Right ventricle myocardium inferior (tissue), 1 donor: ENCODE measurements around the gene BEND6. TPM values are rescaled to one million over a fixed set of nuclear protein-coding genes. Genes with fewer than 3 reads are reported as not detected.

Experiments used
- ATAC-seq: fragments of 200-7000 bp; cut with Tn5 transposase; one replicate; pipeline ENCODE4 v1.9.1; 2020; ENCODE audit warnings: mild to moderate bottlenecking, moderate library complexity
- DNase-seq: peaks from one replicate; pipeline ENCODE4 v3.0.0; 2021; ENCODE audit errors: missing footprints
- intact Hi-C: fragments of 100-400 bp; cut with DNase I; formaldehyde crosslinking; loops from one replicate; pipeline ENCODE4 v1.11.0; 2022
- total RNA-seq: library from RNA; stranded (reverse); fragmentation: NEBNext Ultra II Directional; extraction: Animal tissue kit (Norgen Biotek cat#: 25700); gene quantifications from one replicate; pipeline ENCODE4 v1.2.1, GENCODE V29; 2021
- donor health status: DM: no; HTN: yes; CAD: no; lungs with severe emphysema.

The BEND6 gene
- total RNA-seq, 1 donor from 2014 or later = 0.30 TPM

DNA sequence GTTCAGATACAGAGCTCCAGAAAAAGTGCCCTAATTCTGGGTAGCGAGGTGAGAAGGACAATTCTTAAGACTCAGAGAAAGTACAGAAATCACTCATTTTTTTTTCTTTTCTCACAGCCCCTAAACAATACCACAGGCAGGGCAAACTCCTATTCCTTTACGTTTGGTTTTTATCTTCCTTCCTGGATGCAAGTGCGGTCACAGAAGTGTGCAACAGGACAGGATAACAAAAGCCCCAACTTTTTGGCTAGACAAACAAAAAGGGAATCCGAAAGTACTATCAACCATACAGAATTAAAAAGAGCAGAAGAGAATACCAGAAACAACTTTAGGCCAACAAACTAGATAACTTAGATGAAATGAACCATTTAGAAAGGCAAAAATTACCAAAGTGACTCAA, 18.4 kb upstream of the BEND6 start:
- no peak for ATAC-seq
- intact Hi-C loops = no loop called here

DNA sequence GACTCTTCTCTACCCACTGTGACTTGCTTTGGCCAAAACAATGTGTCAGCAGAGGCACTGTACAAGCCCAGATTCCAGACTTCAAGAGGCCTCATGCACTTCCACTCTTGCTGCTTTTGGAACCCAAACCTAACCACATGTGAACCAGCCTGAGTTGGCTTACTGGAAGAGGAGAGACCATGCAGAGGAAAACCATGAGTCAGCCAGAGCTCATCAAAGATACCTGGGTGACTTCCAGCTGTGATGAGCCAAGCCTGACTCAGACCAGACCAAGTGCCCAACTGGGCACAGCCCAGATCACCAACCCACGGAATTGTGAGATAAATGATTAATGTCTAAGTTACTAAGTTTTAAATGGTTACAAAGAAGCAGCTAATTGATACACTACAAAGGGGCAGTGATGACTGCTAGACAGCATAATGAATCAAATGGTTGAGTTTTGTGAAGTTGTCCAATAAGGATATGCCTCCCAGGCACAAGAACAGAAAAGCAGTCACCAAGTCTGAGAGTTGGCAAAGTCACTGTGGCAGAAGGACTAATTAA, 16.2 kb upstream of the BEND6 start:
- DNase-seq (no peak), ATAC-seq (no peak)
- intact Hi-C loops = no loop called here

More for the DNA sequence above, 18.4 kb upstream of the BEND6 start:
- no peak for DNase-seq

DNA sequence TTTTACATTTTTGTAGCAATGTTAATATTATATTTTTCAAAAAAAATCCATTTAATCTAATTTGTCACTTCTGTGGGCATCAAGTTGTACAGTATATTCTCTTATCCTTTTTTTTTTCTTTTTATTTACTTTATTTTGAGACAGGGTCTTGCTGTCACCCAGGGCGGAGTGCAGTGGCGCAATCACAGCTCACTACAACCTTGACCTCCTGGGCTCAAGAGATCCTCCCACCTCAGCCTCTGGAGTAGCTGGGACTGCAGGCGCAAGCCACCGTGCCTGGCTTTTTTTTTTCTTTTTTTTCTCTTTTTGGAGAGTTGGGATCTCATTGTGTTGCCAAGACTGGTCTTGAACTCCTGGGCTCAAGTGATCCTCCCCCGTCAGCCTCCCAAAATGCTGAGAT, 14.4 kb upstream of the BEND6 start:
- no peak for ATAC-seq
- no peak for DNase-seq
- intact Hi-C loops = no loop called here

DNA sequence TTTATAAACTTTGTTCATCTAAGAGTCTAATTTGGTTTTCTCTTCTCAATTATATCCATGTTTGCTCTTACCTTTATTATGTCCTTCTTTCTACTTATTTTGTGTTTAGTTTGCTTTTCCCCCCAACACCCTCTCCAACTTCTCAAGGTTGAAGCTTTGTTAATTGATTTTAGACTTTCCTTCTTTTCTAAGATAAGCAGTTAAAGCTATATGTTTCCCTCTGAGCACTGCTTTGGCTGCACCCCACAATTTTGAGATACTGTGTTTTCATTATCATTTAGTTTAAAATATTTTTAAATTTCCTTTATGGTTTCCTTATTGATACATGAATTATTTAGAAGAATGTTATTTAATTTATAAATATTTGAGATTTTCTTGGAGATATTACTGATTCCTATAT, 13.9 kb upstream of the BEND6 start:
- no peak for ATAC-seq

DNA sequence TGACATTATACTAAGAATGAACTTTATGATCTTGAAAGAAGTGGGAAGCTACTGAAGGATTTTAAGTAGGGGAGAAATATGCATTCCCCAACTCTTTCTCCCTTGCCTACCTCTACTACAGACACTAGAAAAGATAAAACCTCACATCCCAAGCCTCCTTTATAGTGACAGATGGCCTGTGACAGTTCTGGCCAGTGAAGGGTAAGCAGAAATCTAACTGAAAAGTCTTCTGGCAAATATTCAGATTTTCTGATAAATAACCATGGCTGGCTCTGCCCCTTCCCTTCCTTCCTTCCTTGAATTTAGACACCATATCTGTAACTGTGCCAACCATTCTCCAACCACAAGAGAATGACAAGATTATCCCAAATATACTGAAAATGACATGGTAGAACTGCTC, 10.2 kb upstream of the BEND6 start:
- DNase-seq (no peak), ATAC-seq (no peak)
- intact Hi-C loops = no loop called here

More for the DNA sequence above, 13.9 kb upstream of the BEND6 start:
- intact Hi-C loops = no loop called here
- no peak for DNase-seq

DNA sequence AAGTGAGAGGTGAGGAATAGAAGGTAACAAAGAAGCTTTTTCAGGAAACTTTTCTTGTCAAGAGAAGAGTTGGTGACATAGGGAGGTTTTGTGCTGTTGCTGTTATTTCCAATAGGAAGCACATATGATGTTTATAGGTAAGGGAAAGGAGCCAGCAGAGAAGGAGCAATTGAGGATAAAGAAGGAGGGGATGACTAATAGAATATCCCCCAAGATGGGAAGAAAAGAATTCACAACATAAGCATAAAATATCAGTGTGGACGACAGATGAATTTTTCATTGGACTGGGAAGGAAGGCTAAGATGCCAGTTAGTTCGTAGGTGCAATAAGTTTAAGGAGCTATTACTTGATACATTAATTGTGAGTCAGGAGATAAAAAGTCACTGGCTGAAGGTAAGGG, 8.5 kb upstream of the BEND6 start:
- DNase-seq (no peak), ATAC-seq (no peak)
- intact Hi-C loops = no loop called here

DNA sequence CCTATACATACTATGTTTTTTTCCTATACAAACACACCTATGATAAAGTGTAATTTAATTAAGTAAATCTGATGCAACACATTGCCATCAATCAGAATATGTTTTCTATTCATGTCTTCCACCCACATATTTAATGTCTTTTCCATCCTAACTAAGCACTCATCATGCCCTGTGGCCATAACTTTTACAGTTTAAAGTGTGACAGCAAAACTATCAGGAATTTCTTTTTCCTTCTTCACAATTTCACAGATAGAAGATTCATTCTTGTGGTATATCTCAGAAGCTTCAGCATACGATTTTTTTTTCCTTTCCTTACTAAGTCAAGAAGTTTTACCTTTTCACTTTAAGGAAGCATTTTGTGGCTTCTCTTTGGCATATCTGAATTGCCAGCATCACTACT, 7.0 kb upstream of the BEND6 start:
- DNase-seq (no peak), ATAC-seq (no peak)
- intact Hi-C loops = no loop called here

DNA sequence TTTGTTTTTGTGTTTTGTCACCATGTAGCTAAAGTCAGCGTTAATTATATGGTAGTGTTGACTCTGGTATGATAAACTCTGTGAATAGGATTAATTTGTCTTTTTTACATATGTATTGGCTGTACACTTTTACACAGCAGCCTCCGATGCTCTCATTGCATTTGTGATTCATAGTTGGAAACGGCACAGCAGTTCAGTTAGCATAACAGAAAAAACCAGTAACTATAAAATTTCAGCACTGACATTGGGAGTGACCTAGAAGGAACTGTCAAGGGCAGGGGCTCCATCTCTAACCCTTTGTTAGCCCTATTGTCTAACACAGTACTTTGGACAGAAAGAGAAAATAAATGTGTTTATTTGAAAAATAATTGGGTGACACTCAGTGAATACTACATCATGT, 5.6 kb upstream of the BEND6 start:
- intact Hi-C loops = no loop called here
- no peak for ATAC-seq
- no peak for DNase-seq

DNA sequence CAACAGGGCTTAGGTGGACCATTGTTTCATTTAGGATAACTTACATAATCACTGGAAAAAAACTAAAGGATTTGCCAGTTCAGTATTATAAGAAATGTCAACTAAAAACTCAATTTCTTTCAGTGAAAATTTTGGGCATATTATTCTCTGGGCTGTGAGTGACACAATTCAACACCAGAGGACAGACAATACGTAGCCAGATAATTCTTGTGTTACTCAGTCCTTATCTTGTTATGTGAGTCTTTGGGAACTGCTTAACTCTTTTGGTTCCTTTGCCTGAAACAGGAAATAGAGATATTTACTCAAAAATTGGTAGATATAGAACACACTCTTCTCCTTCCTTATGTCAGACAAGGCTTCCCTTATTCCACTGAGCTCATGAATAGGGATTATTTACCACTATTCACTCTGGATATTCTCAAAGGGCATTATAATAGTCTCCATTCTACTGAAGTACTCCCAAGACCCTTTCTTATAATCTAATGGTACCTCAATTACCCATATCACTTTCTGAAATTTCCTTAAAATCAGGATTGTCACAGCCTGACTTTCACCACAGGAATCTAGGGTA, 4.9 kb upstream of the BEND6 start:
- no peak for ATAC-seq

DNA sequence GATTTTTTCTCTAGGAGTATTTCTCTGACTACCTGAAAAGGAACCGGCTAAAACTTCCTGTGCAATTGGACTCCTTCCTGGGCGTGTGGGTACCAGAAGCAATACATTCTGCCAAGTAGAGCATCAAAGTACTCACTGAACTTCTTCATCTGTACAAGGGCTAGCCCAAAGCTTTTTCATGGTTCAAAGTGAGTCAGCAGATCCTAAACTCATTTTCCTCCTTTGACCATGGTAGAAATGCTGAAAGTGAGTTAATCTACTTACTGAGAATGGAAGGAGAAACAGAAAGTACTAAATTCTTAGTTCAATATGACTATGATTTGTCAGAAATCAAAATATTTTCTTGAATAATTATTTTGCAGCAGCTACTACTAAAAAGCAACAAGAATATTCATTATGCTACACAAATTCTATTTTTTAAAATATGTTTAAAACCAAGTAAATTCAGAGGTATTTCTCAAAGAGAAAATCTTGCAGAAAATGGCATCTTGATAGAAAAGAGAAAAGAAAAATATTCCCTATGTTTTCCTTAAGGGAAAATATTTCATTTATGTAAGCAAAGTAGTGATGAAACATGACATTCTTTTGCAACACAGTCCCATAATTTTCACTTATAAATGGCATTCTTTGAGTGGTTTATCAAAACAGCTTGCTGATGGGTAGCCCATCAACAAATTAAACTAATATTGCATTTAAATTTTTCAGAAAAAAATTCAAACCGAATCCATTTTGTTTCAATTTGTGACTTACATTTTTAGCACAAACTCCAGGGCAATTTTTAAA, 3.7 kb upstream of the BEND6 start:
- ATAC-seq (no peak), DNase-seq (no peak)
- intact Hi-C loops = no loop called here

More for the DNA sequence above, 4.9 kb upstream of the BEND6 start:
- DNase-seq = no peak
- intact Hi-C loops = no loop called here

DNA sequence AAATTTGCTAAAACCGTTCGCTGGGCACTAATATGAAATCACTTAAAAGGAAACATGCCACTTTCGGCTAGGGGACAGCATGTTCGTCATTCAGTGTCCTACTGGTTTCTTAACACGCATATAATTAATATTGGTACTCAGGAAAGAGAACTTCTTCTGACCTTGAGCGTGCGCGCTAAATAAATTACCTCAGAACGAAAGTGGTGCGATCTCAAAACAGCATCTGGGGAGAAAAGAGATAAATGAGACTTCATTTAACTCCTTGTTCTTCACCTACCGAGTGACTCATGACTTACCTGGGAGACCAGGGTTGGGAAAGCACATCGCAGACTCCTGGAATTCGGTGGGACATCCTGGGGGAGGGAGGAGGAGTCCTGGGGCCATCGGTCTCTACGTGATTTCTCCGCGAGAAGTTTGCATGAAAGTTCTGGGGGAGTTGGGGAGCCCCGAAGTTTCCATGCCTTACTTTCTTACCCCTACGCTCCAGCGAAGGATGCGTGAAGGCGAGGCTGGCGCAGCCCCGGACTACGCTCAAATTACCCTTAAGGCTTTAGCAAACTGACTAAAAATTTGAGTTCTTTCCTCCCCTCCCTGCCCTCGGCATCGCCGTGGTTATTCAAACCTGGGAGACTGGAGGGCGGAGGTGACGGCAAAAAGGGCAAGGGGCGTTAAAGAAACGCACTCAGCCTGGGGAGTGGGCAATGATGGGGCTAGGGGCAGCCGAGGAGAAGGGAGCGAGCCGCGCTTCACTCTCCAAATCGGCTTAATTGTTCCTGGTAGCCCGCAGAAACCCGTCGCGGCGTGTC, 1.1 kb upstream of the BEND6 start:
- DNase-seq (no peak), ATAC-seq (no peak)
- intact Hi-C loops = no loop called here

DNA sequence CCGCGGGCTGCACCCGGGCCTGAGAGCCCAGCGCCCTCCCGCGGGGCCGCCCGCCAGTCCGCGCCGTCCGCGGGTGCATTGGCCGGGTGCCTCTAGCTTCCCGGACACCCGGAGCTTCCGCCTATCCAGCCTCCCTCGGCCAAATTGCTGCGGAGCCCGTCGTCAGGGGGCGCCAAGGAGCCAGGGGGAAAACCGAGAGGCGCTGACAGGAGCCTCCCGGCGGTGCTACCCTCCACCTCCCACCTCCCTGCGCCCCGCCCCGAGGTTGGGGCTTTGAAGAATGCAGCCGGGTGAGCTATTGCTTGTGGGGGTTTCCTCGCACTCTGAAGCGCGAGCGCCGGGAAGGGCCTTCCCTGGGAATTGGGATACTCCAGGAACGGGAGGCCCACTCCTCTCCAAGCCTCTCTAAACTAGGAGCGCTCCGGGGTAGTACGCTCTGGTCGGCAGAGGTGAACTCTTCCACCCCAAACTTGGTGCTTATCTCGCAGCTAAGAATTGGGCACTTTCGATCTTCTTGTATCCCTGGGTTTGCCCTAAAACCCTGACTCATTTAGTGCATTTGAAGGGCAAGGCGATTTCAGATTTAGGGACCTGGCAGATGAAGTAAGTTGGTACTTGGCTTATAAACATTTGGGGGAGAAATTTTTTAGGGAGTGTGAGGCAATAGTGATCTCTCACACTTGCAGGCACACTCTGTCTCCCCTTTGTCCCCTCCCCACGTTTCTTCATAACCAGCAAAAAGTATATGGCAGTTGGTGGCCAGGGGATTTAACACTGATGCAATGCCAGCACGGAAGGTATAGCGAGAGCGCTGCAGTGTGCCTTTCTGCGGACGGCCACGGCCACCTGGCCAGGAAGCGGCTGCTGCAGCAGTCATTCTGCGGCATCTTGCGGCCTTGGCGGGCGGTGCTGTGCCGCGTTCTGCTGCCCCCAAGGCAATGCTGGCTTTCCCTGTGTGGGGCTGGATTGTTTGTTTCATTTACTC, 556 bp downstream of the BEND6 start:
- ATAC-seq = peak; percentile 81
- DNase-seq = peak; percentile 81
- intact Hi-C loops = no loop called here

DNA sequence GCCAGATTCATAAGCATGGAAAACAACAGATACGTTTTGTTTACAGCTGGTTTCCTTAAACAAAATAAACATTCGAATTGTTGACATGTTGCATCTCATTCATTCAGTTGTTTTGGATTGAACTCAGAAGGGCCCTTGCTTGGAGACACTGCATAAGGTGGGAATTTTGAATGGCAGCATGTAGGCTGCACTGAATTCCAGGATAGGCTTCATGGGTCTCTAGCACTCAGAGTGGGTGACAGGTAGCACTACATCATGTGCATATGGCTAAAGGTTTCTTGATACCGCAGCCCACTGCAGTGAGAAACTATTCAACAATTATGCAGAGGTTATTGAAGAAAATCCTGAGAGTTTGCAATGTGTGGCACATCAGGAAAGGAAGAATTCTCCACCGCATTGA, 1.6 kb downstream of the BEND6 start:
- intact Hi-C loops = no loop called here
- ATAC-seq (no peak), DNase-seq (no peak)

DNA sequence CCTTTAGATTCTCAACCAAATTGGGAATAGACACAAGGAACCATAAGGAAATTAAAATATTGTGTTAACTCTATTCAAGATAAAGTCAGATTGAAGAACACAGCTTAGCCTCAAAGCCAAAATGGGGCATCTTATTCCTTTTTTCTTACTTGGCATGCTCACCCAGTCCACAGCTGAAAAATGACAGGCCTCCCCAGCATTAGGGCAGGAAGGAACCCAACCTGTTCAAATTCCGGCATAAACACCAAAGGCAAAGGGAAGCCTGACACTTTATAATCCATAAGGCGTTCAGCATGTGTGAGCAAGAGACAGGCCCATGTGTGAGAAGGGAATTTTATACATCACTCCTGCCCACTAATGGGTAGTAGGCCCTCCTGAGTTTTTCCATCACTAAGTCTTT, 2.9 kb downstream of the BEND6 start:
- intact Hi-C loops = no loop called here
- DNase-seq = no peak
- ATAC-seq = no peak

DNA sequence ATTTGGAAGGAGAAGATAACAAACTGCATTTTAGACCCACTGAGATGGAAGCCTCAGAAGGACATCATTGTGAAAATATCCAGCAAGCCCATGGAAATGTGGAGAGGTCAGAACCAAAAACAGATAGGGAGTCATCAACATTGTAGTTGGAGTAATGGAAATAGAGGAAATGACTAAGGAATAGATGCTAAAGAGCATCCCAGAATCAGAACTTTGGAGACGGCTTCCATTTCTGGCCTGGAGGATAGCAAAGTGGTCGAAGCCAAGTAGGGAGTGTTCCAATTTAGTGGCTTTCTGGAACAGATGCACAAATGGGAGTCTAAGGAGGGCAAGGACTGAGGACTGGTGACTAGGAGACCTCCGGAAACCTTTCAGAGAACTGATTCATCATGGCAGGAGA, 3.6 kb downstream of the BEND6 start:
- intact Hi-C loops = no loop called here
- no peak for ATAC-seq
- no peak for DNase-seq

DNA sequence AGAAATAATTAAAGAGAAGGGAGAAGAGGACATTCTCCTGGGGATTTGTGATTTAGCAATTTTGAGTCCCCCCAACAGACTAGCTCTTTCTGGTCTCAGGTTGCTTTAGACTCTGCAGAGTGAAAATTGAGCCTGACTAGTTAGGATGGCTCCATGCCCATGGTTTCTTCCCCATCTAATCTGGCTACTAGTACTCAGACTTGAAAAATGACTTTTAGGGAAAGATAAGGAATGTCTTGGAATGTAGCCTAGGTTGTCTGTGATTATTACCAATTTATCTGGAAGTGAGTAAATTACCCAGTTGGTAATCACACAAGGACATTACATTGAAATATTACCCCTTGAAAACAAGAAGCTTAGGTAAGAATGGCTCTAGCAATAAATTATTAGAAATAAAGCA, 4.2 kb downstream of the BEND6 start:
- ATAC-seq (no peak), DNase-seq (no peak)
- intact Hi-C loops = no loop called here

DNA sequence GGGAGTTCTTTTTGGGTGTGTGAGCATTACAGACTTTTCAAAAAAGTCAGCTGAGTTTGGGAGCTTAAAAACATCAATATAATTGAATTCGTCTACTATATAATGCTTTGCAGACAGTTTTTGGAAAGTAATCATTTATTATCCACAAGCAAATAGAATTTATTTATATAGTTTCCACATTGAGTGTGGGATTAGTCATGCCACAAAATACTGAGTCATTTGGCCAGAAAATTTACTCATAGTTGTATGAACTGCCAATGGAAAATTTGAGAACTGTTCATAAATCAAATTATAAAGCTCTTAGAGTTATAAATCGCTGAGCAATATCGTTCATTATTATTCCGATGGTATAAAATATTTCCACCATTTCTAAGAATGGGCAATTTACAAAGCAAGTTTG, 5.0 kb downstream of the BEND6 start:
- no peak for ATAC-seq
- no peak for DNase-seq
- intact Hi-C loops = no loop called here

DNA sequence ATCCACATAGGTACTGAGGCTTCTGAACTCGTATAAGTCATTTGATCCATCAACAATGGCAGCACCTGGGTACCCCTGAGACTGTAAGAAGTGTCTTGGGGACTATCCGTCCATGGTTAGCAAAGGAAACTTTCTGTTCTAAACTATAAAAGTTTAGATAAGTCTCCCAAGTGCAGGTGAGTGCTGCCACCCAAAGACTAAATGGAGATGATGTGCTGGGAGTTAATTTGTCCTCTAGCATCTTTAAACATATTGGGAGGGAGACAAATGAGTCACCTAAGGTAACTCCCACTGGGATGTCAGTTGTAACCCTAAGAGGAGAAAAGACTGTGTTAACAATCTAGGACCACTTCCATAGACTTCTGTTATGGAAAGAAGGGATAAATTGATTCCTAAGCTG, 6.2 kb downstream of the BEND6 start:
- DNase-seq (no peak), ATAC-seq (no peak)
- intact Hi-C loops = no loop called here

DNA sequence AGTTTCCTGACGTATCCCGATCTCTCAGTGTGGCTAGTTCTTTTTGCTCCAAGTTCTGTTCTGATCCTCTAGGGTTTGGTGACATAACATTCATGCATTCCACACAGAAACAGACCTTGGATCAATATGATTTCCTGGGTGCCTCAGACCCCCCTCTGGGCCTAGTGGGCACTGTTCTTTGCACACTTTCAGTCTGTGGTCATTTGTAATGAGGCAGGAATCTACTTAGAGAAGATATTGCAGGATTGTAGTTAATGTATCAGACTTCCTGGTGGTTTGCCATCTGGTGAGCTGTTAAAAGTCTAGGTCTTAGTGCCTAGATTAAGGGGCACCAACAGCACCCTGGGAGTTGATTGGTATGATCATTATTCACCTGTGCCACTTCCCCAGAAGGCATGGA, 7.5 kb downstream of the BEND6 start:
- ATAC-seq (no peak), DNase-seq (no peak)
- intact Hi-C loops = no loop called here
